ENCODE data around the gene ZHX3. TPM values are rescaled to one million over a fixed set of nuclear protein-coding genes. Genes with fewer than 3 reads are reported as not detected.
A peak's percentile ranks its signal among the peaks of the same experiment; 100 is the strongest.
"Not testable (repeated sequence)": the region's sequence is repeated elsewhere in the genome, so short reads cannot be mapped to it uniquely, and the experiment has no call there.

ZHX3 gene
- total and polyA plus RNA-seq, 10 of the 15 experiments (the other 5 are each of a cell fraction or from before 2014, with no cell fraction given): 1.3 to 14.0 (median 5.0) TPM

- TF ChIP-seq IRF3 (IDR thresholded peaks at IDR 0.05): no peak
These were observed 74.7 kb downstream of the ZHX3 start (continued) for GRCh38 chr20:41242807-41243206.

- Histone ChIP-seq H4K20me1 (ENCODE audit: control insufficient read depth, insufficient read depth) (no peaks in the 10 kb centered on the region), H3K4me1 (ENCODE audit: control insufficient read depth, insufficient read depth, low read length) (no peaks in the 10 kb centered on the region), H3K4me3 (no peak overlapping the region), H3K36me3 (ENCODE audit: control insufficient read depth in 2 of 2, insufficient read depth in 2 of 2, low read length in 1 of 2) (no peaks in the 10 kb centered on the region), H3K79me2 (ENCODE audit: control insufficient read depth, insufficient read depth, low read length) (no peaks in the 10 kb centered on the region), H3K27ac (ENCODE audit: control insufficient read depth, insufficient read depth) (no peak overlapping the region), H3K27me3 (replicated peaks in 1 of 2; ENCODE audit: control insufficient read depth in 2 of 2, insufficient read depth in 2 of 2, low read length in 1 of 2) (no peaks in the 10 kb centered on the region), H3K4me2 (ENCODE audit: control insufficient read depth, insufficient read depth) (no peak overlapping the region), H3K9ac (ENCODE audit: control insufficient read depth, insufficient read depth, low read length) (no peak overlapping the region), H3K9me3 (replicated peaks; ENCODE audit: control insufficient read depth, insufficient read depth, low read length) (no peaks in the 10 kb centered on the region), H2AFZ (ENCODE audit: control insufficient read depth, low read depth, low read length) (no peak overlapping the region)
- intact Hi-C loops (cut with micrococcal nuclease; ENCODE audit: unreplicated experiment): no loop called here
- CTCF ChIA-PET: interaction anchor here (1.0 to 2.1 kb wide), 4 partner anchors 8 to 98 kb away, joined by 3 to 5 read pairs (median 4); partner anchors contain the start of gene LPIN3
- DNase-seq (ENCODE audit: low read depth, low spot score) (no peak), FAIRE-seq (peak; percentile 18), ATAC-seq (no peak)
- RAD21 ChIA-PET (ENCODE audit: unreplicated experiment): interaction anchor here (0.9 to 1.5 kb wide), 2 partner anchors 10 to 97 kb away, joined by 3 to 5 read pairs; no protein-coding TSS in a partner anchor
- BruUV-seq (replicated peaks): no TSS peak
- TF ChIP-seq ZBTB4 (CRISPR knock-in tag; IDR thresholded peaks at IDR 0.05) (no peak), CREM (IDR thresholded peaks at IDR 0.05; ENCODE audit: low read depth) (no peak), E4F1 (IDR thresholded peaks at IDR 0.05; ENCODE audit: borderline replicate concordance, partially characterized antibody) (no peak), KDM1A (IDR thresholded peaks at IDR 0.05; ENCODE audit: borderline replicate concordance) (no peak)
- POLR2A ChIA-PET: no interaction called here
- in situ Hi-C loops (cut with MboI): no loop called here
- 35% methylated on average over 1 of the region's 1 CpG for WGBS (ENCODE audit: insufficient coverage, insufficient replicate concordance, low lambda C conversion rate, missing lambda C conversion rate)
- SMC1A ChIA-PET (ENCODE audit: uncharacterized antibody, unreplicated experiment): interaction anchor here (0.8 to 1.4 kb wide), 6 partner anchors 9 to 107 kb away, joined by 3 to 5 read pairs (median 3); no protein-coding TSS in a partner anchor
These were observed 75.2 kb downstream of the ZHX3 start for GRCh38 chr20:41242352-41242751.

- ATAC-seq; H3K4me1 ChIP-seq (ENCODE audit: control insufficient read depth, insufficient read depth, low read length); POLR2A ChIA-PET; intact Hi-C loops (cut with micrococcal nuclease; ENCODE audit: unreplicated experiment); FAIRE-seq; H3K79me2 ChIP-seq (ENCODE audit: control insufficient read depth, insufficient read depth, low read length); BruUV-seq (replicated peaks); DNase-seq (ENCODE audit: low read depth, low spot score); H3K27me3 ChIP-seq (replicated peaks in 1 of 2; ENCODE audit: control insufficient read depth in 2 of 2, insufficient read depth in 2 of 2, low read length in 1 of 2); H3K27ac ChIP-seq (ENCODE audit: control insufficient read depth, insufficient read depth); H4K20me1 ChIP-seq (ENCODE audit: control insufficient read depth, insufficient read depth); H3K9me3 ChIP-seq (replicated peaks; ENCODE audit: control insufficient read depth, insufficient read depth, low read length); H3K4me2 ChIP-seq (ENCODE audit: control insufficient read depth, insufficient read depth); H3K36me3 ChIP-seq (ENCODE audit: control insufficient read depth in 2 of 2, insufficient read depth in 2 of 2, low read length in 1 of 2); RAD21 ChIA-PET (ENCODE audit: unreplicated experiment); H3K9ac ChIP-seq (ENCODE audit: control insufficient read depth, insufficient read depth, low read length); H3K4me3 ChIP-seq; SMC1A ChIA-PET (ENCODE audit: uncharacterized antibody, unreplicated experiment); H2AFZ ChIP-seq (ENCODE audit: control insufficient read depth, low read depth, low read length): not testable (repeated sequence)
- 95% methylated on average over 3 of the region's 3 CpGs for WGBS (ENCODE audit: insufficient coverage, insufficient replicate concordance, low lambda C conversion rate, missing lambda C conversion rate)
- in situ Hi-C loops (cut with MboI): loop anchor here (10.0 kb wide), 1 partner anchor 272 kb away; no protein-coding TSS in a partner anchor
- CTCF ChIA-PET: interaction anchor here (1.4 kb wide), 1 partner anchor 274 kb away, joined by 4 read pairs; no protein-coding TSS in a partner anchor
These were observed 80.3 kb downstream of the ZHX3 start for GRCh38 chr20:41237233-41237632.
